Suprapubic skin (tissue), 4 donors: ENCODE results near the gene DRC7. TPM values are rescaled to one million over a fixed set of nuclear protein-coding genes. Genes with fewer than 3 reads are reported as not detected.

Experiments
- DNase-seq, 2 donors: peaks; one replicate each; pipeline ENCODE4 v3.0.0-alpha.2; 2019; ENCODE audit warnings: low spot score in 2 of 2
- H3K27ac ChIP-seq: fragments of 200-600 bp; sonication (generic); one replicate; pipeline ENCODE4 v1.5.1; 2019
- H3K27me3 ChIP-seq: fragments of 200-600 bp; sonication (generic); one replicate; pipeline ENCODE4 v1.5.1; 2019
- H3K36me3 ChIP-seq: fragments of 200-600 bp; sonication (generic); one replicate; pipeline ENCODE4 v1.5.1; 2019
- H3K4me1 ChIP-seq: fragments of 200-600 bp; sonication (generic); one replicate; pipeline ENCODE4 v1.5.1; 2019
- H3K4me3 ChIP-seq: fragments of 200-600 bp; sonication (generic); one replicate; pipeline ENCODE4 v1.5.1; 2019; ENCODE audit warnings: mild to moderate bottlenecking
- H3K9me3 ChIP-seq: fragments of 200-600 bp; sonication (generic); one replicate; pipeline ENCODE4 v1.5.1; 2019
- CTCF ChIP-seq, 2 donors: fragments of 200-600 bp in 1 of 2; fragments of 450-650 bp in 1 of 2; sonication (generic) in 1 of 2; IDR thresholded peaks; one replicate each; pipeline ENCODE4 v1.5.1; 2016 to 2019; ENCODE audit warnings: antibody characterized with exemption in 2 of 2, mild to moderate bottlenecking in 1 of 2, moderate library complexity in 1 of 2
- EP300 ChIP-seq: sonication (generic); formaldehyde crosslinking; IDR thresholded peaks from one replicate; pipeline ENCODE4 v1.6.1; 2017; ENCODE audit warnings: antibody characterized with exemption
- POLR2A ChIP-seq, 2 donors: fragments of 450-650 bp; IDR thresholded peaks; one replicate each; pipeline ENCODE4 v1.6.1; 2017; ENCODE audit warnings: antibody characterized with exemption in 2 of 2, mild to moderate bottlenecking in 2 of 2, moderate library complexity in 2 of 2
- POLR2AphosphoS5 ChIP-seq, 3 donors: sonication (generic); formaldehyde crosslinking; IDR thresholded peaks; one replicate each; pipeline ENCODE4 v1.6.1; 2017; ENCODE audit warnings: antibody characterized with exemption in 3 of 3
- WGBS: methylation state at CpG from one replicate; pipeline ENCODE4 v1.1.5; 2018; 5-methylcytosine and 5-hydroxymethylcytosine counted together
- total RNA-seq, 4 donors: library from RNA; depleted of rRNA; stranded (reverse); fragments of >200 nt; gene quantifications; one replicate each; pipeline ENCODE4 v1.1.0, GENCODE V29; 2016

Gene DRC7
- total RNA-seq, 4 donors from 2014 or later: not detected

- H3K4me1 ChIP-seq: peaks cover 4% of the 10 kb centered on the region
- H3K27ac ChIP-seq: no peak overlapping the region
- H3K36me3 ChIP-seq: peaks cover 63% of the 10 kb centered on the region
- no peak for DNase-seq
- no peaks in the 10 kb centered on the region for H3K27me3 ChIP-seq
- H3K4me3 ChIP-seq: no peak overlapping the region
- 88% methylated on average over 16 of the region's 24 CpGs for WGBS
- H3K9me3 ChIP-seq: no peaks in the 10 kb centered on the region
- no peak for TF ChIP-seq CTCF (IDR thresholded peaks at IDR 0.05)
- no peak for TF ChIP-seq EP300
- TF ChIP-seq POLR2A (IDR thresholded peaks at IDR 0.05): no peak
- no peak for TF ChIP-seq POLR2AphosphoS5 (IDR thresholded peaks at IDR 0.05)
Measured at GRCh38 chr16:57750796-57751538, 56.4 kb downstream of the DRC7 start.

GRCh38 chr16:57751539-57752202, 57.1 kb downstream of the DRC7 start:
- no peaks in the 10 kb centered on the region for H3K9me3 ChIP-seq
- TF ChIP-seq CTCF (IDR thresholded peaks at IDR 0.05) (no peak), POLR2A (IDR thresholded peaks at IDR 0.05) (no peak), POLR2AphosphoS5 (IDR thresholded peaks at IDR 0.05) (no peak), EP300 (no peak)
- peaks cover 69% of the 10 kb centered on the region for H3K36me3 ChIP-seq
- peaks cover 4% of the 10 kb centered on the region for H3K4me1 ChIP-seq
- WGBS: 95% methylated on average over 19 of the region's 26 CpGs
- H3K27ac ChIP-seq: no peak overlapping the region
- no peak overlapping the region for H3K4me3 ChIP-seq
- no peak for DNase-seq
- H3K27me3 ChIP-seq: no peaks in the 10 kb centered on the region

- TF ChIP-seq POLR2A (IDR thresholded peaks at IDR 0.05): no peak
- no peak for TF ChIP-seq EP300
- no peak for TF ChIP-seq POLR2AphosphoS5 (IDR thresholded peaks at IDR 0.05)
- TF ChIP-seq CTCF (IDR thresholded peaks at IDR 0.05): no peak
- DNase-seq: no peak
- H3K36me3 ChIP-seq: peaks cover 68% of the 10 kb centered on the region
- WGBS: 65% methylated on average over 2 of the region's 6 CpGs
- H3K27ac ChIP-seq: no peak overlapping the region
- H3K4me3 ChIP-seq: no peak overlapping the region
- H3K27me3 ChIP-seq: no peaks in the 10 kb centered on the region
- peaks cover 4% of the 10 kb centered on the region for H3K4me1 ChIP-seq
- H3K9me3 ChIP-seq: no peaks in the 10 kb centered on the region
Measured at GRCh38 chr16:57752203-57752580, 57.6 kb downstream of the DRC7 start.

- 89% methylated on average over 23 of the region's 44 CpGs for WGBS
- peaks cover 4% of the 10 kb centered on the region for H3K4me1 ChIP-seq
- no peak overlapping the region for H3K27ac ChIP-seq
Measured at GRCh38 chr16:57752581-57753447, 58.2 kb downstream of the DRC7 start.

More at GRCh38 chr16:57752581-57753447, 58.2 kb downstream of the DRC7 start:
- TF ChIP-seq POLR2AphosphoS5 (IDR thresholded peaks at IDR 0.05) (no peak), EP300 (no peak), CTCF (IDR thresholded peaks at IDR 0.05) (no peak), POLR2A (IDR thresholded peaks at IDR 0.05) (no peak)
- Histone ChIP-seq H3K36me3 (peaks cover 62% of the 10 kb centered on the region), H3K4me3 (no peak overlapping the region), H3K9me3 (no peaks in the 10 kb centered on the region), H3K27me3 (no peaks in the 10 kb centered on the region)
- no peak for DNase-seq
